HepG2 (cell line): ENCODE data around the gene ICAM3. TPM values are rescaled to one million over a fixed set of nuclear protein-coding genes. Genes with fewer than 3 reads are reported as not detected.

ENCODE experiments used
- DMAP1 ChIP-seq: IDR thresholded peaks from 2 replicates; pipeline ENCODE4 v1.6.1; 2016
- PITX1 ChIP-seq: sonication (generic); formaldehyde crosslinking; IDR thresholded peaks from 2 replicates; pipeline ENCODE4 v1.5.1; 2020; ENCODE audit warnings: mild to moderate bottlenecking, missing genetic modification reagents
- TBL1XR1 ChIP-seq: fragments of 150-350 bp; IDR thresholded peaks from 2 replicates; pipeline ENCODE4 v1.6.1; 2014; ENCODE audit warnings: borderline replicate concordance, low read length; ENCODE audit not compliant: partially characterized antibody
- ZNF318 ChIP-seq: sonication (generic); formaldehyde crosslinking; IDR thresholded peaks from 2 replicates; pipeline ENCODE4 v1.4.0; 2020; ENCODE audit warnings: mild to moderate bottlenecking, missing genetic modification reagents
- ZNF34 ChIP-seq: sonication (generic); formaldehyde crosslinking; IDR thresholded peaks from 2 replicates; pipeline ENCODE4 v1.4.0; 2020; ENCODE audit warnings: mild to moderate bottlenecking, missing genetic modification reagents, borderline replicate concordance
- ZNF468 ChIP-seq: sonication (generic); formaldehyde crosslinking; IDR thresholded peaks from 2 replicates; pipeline ENCODE4 v1.8.0; 2022; ENCODE audit warnings: mild to moderate bottlenecking, moderate library complexity, missing genetic modification reagents
- ZNF646 ChIP-seq: sonication (generic); formaldehyde crosslinking; IDR thresholded peaks from 2 replicates; pipeline ENCODE4 v1.9.0; 2021; ENCODE audit warnings: mild to moderate bottlenecking, missing genetic modification reagents
- ZSCAN22 ChIP-seq: sonication (generic); formaldehyde crosslinking; IDR thresholded peaks from 2 replicates; pipeline ENCODE4 v1.4.0; 2020; ENCODE audit warnings: mild to moderate bottlenecking, missing genetic modification reagents
- ZSCAN31 ChIP-seq: sonication (generic); formaldehyde crosslinking; IDR thresholded peaks from 2 replicates; pipeline ENCODE4 v1.5.0; 2020; ENCODE audit warnings: low read depth, mild to moderate bottlenecking, missing genetic modification reagents
- polyA plus RNA-seq, 8 experiments: library from polyadenylated mRNA; depleted of rRNA in 3 of 8; stranded (reverse) in 7 of 8; unstranded in 1 of 8; fragments of >200 nt; fragmentation: Illumina TruSeq in 4 of 8; extraction: Trizol in 4 of 8; gene quantifications; 2 replicates each; pipeline versions ENCODE4 v1.2.1 to v1.2.3, GENCODE V29; 2011 to 2016; ENCODE audit warnings: low read depth in 4 of 8, missing spikeins in 1 of 8, mixed read lengths in 1 of 8; ENCODE audit not compliant: insufficient read depth in 1 of 8
- total RNA-seq, 5 experiments: library from RNA; depleted of rRNA; stranded (reverse); fragments of >200 nt; fragmentation: Illumina TruSeq; extraction: Trizol; gene quantifications; 2 replicates each; pipeline ENCODE4 v1.2.3, GENCODE V29; 2016; ENCODE audit warnings: low read depth in 1 of 5
- TF ChIP-seq, protein P1 (sequence below): fragments of 450-650 bp; IDR thresholded peaks from 2 replicates; pipeline ENCODE4 v1.6.1; 2017

ICAM3 gene
- total and polyA plus RNA-seq, 2 of the 13 experiments (the other 11 are each of a cell fraction or from before 2014, with no cell fraction given): 14.1 to 21.0 TPM

DNA sequence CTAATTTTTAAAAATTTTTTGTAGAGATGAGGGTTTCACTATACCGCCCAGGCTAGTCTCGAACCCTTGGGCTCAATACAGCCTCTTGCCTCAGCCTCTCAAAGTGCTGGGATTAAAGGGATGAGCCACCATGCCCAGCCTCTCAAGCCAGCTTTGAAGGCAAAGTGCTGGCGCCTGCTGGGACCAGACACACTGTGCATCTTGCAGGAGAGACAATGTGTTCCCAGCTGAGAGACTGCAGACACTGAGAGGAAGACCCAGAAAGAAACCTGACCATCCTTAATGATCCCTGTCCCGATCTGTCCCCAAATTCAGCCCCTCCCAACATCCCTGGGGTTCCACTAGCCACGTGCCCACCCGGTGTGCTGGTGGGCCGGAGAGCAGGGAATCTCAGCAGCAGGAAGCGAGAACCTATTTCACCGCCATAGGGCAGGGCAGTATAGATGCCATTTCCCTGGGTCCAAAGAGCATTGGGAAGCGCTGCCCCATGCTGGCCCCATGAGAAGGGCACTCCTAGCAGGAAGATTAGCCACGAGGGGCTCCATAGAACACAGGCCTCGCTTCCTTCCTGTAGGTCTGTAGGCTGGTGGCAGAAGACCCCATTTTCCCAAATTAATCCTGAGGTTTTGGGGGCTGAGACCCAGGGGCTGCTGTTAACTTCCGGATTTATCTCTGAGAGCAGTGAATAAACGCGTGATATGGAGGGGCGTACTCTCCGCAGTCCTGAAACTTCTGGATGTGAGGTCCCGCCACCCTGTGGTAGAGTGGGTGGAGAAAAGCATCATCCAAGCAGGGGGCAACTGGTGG lies 7.1 kb downstream of the ICAM3 start (continued):
- TF ChIP-seq ZNF318 (CRISPR knock-in tag) (no peak), ZSCAN31 (0 out of 2 replicates have a peak, but pooled peaks have one; percentile 8), ZNF34 (CRISPR knock-in tag) (no peak), TBL1XR1 (no peak), DMAP1 (CRISPR knock-in tag) (no peak; the same call in 1 of the 2 replicates), ZNF646 (no peak), ZNF468 (0 out of 2 replicates have a peak, but pooled peaks have one; percentile 46), ZSCAN22 (CRISPR knock-in tag) (no peak), PITX1 (CRISPR knock-in tag) (peak; percentile 12; the same call in 1 of the 2 replicates)
- TF ChIP-seq, protein P1, sequence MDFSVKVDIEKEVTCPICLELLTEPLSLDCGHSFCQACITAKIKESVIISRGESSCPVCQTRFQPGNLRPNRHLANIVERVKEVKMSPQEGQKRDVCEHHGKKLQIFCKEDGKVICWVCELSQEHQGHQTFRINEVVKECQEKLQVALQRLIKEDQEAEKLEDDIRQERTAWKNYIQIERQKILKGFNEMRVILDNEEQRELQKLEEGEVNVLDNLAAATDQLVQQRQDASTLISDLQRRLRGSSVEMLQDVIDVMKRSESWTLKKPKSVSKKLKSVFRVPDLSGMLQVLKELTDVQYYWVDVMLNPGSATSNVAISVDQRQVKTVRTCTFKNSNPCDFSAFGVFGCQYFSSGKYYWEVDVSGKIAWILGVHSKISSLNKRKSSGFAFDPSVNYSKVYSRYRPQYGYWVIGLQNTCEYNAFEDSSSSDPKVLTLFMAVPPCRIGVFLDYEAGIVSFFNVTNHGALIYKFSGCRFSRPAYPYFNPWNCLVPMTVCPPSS: no peak
